Putamen (tissue), 1 donor: ENCODE data around the gene AMN.

ENCODE experiments used
- DNase-seq: peaks from one replicate; pipeline ENCODE4 v3.0.0-alpha.2; 2016; ENCODE audit warnings: low spot score

The AMN gene

DNA sequence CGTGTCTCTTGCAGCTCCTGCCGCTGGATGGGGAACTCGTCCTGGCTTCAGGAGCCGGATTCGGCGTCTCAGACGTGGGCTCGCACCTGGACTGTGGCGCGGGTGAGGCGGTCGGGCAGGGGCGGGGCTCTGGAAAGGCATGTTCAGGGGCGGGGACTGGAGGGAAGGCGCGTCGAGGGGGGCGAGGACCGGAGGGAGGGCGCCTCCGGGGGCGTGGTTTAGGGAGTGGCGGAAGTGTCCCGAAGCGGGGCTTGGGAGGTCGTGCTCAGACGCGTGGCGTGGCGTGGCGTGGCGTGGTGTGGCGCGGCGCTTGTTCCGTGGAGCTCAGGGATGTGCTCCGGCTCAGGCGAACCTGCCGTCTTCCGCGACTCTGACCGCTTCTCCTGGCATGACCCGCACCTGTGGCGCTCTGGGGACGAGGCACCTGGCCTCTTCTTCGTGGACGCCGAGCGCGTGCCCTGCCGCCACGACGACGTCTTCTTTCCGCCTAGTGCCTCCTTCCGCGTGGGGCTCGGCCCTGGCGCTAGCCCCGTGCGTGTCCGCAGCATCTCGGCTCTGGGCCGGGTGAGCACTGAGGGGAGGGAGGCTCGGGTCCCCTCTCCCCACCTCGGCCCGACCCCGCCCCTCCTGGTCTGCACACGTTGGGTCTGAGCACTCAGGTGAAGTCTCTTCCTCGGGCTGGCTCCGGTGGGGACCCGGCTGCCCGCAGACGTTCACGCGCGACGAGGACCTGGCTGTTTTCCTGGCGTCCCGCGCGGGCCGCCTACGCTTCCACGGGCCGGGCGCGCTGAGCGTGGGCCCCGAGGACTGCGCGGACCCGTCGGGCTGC is 6.2 kb downstream of the AMN start:
- no peak for DNase-seq

DNA sequence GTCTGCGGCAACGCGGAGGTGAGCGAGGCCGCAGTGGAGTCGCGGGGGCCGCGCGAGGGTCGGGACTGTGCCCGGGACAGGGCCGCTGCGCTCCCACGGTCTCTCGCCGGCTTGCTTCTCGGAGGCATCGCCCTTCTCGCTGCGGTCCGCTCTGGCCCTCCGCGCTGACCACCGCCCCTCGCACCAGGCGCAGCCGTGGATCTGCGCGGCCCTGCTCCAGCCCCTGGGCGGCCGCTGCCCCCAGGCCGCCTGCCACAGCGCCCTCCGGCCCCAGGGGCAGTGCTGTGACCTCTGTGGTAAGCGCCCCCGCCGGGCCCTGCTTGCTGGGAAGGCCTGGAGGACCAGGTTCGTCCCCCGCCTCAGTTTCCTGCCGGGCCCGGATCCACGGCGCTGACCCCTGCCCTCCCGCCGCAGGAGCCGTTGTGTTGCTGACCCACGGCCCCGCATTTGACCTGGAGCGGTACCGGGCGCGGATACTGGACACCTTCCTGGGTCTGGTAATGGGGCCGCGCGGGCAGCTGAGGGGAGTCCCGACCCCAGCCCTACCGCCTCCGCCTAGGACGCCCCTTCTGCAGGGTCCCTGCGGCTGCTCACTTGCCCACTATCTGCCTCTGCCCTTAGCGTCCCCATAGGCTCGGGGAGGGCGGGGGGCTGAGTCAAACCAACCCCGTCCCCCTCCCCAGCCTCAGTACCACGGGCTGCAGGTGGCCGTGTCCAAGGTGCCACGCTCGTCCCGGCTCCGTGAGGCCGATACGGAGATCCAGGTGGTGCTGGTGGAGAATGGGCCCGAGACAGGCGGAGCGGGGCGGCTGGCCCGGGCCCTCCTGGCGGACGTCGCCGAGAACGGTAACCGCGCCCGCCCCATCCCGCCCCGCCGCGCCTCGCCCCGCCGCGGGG is 7.0 kb downstream of the AMN start:
- DNase-seq: no peak

DNA sequence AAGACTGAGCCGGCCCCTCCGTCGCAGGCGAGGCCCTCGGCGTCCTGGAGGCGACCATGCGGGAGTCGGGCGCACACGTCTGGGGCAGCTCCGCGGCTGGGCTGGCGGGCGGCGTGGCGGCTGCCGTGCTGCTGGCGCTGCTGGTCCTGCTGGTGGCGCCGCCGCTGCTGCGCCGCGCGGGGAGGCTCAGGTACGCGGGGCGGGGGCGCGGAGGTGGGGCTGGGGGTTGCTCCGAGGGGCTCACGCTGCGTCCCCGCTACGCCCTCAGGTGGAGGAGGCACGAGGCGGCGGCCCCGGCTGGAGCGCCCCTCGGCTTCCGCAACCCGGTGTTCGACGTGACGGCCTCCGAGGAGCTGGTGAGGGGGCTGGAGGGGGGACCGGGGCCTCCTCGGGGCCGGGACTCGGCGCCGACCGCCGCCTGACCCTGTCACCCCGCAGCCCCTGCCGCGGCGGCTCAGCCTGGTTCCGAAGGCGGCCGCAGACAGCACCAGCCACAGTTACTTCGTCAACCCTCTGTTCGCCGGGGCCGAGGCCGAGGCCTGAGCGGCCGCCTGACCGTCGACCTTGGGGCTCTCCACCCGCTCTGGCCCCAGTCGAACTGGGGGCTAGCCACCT is 7.8 kb downstream of the AMN start:
- no peak for DNase-seq

DNA sequence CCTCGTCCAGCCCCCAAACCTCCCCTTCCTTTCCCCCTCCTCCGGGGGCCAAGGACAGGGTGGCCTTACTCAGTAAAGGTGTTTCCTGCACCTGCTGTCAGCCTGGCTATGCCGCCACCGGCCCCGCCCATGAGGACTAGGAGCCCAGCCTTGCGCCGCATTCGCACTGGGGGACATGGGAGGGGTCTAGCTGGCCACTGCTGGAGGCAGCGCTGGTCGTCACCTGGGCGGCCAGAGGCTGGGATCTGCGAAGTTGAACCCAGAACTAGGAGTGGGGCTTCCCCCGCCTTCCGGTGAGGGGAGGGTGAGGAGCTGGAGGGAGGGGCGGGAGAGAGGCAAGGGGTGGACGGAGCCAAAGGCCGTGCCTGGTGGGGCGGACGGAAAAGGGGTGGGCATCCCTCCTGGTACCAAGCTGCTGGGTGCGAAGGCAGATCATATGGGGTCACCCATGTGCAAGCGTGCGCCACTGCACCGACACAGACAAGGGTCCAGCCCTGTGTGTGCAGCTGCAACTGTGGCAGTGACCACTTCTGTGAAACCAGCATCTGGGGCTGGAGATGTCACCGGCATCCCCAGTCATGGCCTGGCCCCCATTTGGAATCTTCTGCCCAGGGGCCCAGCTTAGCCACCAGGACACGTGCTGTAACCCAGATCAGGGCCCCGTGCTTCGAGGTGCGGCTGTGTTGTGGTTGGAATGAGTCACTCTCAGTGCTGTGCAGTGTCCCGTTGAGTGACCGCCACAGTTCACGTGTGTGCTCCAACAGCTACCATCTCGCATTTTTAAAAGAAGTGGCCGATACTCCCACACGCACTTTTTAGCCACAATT is 8.5 kb downstream of the AMN start:
- DNase-seq: no peak

DNA sequence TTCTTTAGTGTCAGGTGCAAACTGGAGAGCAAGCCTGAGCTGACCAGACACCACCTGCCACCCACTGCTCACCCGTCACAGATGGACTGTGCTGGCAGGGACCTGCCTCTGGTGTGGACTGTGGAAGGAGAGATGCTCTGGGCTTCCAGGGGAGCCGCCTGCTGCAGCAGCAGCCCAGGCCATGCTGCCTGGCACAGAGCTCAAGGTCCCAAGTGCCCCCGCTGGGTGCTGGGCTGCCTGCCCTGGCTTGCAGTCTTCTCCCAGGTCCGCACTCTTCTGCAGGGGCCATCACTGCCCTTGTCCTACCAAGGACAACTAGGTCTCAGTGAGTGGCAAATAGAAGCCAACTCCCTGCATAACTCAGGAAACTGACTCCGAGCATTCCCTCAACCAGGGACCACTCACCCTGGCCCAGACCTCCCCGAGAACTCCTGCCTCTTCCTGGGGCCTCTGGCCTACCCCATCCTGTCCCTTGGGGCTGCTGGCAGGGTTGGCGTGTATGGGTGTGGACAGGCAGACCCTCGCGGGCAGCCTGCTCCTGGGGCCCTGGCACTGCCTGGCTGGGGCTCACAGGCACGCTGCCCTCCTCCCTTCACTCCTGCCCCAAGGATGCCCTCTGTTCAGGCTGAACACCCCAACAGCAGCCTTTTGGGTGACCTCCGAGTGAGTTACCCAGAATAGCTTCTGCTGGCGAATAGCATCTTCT is 9.3 kb downstream of the AMN start:
- DNase-seq: no peak

DNA sequence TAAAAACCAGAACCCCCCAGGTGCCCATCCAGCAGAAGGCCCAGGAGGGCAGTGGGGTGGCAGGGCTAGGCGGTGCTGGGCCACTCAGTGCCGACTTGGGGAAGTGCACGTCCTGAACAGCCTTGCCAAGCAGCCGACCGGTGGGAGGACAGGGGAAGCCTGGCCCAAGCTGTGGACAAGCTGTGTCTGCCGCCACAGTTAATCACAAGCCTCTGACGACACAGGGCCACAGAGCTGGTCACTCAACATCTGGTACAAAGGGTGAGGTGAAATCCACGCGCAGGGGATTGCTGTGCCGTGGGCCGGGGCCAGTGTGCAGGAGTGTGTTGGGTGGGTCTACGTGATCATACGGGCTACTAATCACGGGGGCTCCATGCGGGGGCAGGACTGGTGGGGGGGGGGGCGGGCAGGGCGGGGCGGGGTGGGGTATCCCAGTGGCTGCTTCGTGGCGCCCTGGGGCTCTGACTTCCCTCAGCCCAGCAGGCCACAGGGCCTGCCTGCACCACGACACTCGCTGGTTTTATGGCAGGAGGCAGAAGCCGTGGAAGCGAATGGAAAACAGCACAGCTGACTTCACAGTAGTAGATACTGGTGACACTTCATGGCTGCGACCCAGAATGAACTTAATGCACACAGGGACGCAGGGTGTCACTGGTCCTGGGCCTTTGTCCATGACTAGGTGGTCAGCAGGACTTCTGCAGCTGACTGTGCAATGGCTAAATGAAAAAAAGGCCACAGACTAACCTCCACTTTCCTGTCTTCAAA is 10.2 kb downstream of the AMN start:
- DNase-seq: no peak

DNA sequence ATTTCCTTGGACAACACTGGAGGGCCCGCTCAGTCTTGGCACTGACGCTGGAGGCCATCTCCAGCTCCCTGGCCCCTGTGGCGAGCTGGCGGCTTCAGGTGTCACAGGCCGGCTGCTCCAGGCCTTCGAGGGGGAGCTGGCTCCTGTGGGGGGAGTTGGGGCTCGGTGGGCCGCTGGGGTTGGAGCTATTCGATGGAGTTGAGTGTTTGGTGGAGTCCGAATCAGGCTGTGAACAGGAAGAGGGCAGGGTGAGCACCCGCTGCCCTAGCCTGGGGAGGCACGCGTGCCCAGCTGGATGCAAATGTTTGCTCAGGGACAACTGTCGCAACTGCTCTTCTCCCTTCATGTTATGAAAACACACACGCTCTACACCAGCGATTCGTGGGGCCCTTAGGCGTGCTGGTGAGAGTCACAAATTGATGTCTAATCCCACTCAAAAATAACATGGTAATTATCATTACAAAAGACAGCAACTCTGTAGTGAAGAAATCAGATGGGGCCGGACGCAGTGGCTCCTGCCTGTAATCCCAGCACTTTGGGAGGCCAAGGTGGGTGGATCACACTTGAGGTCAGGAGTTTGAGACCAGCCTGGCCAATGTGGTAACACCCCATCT is 11.3 kb downstream of the AMN start:
- DNase-seq: no peak

DNA sequence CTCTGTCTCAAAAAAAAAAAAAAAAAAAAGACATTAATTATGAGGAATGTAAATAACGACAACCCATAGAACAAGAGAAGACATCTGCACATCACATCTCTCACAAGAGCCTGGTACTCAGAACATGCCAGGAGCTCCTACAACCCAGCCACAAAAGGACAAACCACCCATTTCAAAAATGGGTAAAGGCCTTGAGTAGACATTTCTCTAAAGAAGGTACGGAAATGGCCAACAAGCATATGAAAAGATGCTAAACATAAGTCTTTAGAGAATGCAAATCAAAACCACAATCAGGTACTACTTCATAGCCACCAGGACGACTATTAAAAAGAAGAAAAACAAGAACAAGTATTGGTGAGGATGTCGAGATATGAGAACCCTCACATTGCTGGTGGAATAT is 13.3 kb downstream of the AMN start:
- DNase-seq: no peak

DNA sequence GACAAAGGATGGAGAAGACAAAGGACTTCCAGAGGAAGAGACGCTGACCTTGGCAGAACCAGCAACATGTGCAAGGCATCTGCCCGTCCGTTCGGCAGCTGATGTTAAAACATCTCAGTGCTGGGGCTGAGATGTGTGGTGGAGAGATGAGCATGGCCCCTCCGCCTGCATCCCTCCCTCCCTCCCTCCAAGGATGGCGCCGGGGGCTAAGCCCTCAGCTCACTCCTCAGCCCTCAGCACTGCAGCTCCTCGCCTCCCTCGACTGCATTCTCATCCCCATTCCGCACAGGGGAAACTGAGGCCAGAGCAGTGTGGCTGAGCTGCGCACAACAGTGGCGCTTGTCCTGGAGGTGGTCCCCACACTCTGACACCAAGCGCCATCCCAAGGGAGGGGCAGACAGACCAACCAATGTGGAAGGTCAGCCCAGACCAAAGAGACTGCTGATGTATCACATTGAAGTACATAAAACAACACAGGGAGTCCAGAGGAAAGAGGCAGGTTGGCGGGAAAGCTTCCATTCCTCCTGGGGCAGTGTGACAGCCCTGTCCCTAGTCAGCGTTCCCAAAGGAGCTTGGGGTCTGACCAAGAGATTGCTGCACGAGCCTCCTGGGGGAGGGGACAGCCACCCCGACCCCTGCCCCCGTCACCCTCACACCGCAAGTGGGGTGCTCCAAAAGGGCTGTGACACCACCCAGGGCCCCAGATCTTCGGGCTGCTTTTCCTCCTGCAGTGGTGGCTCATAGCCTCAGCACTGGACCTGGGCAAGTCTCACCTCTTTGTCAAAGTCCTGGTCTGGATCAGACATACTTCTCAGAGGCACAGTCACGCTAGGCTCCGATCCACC is 15.1 kb downstream of the AMN start:
- no peak for DNase-seq

DNA sequence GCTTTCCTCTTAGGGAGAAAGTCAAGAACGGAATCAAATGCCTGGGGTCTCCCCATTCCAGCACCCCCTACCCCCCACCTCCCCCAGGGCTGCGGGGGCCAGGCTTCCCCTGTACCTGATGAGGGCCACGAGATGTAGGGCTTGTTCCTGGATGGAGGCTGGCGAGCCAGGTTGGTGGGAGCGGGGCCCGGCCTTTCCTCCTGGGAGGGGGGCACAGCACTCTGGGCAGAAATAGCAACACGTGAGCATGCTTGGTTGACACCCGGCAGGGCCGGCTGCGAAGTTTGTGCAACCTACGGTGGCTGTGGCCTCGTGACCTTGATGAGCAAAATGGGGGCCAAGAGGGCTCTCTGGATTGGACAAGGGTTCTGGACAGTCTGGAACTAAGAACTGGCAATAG is 15.7 kb downstream of the AMN start:
- DNase-seq: no peak

DNA sequence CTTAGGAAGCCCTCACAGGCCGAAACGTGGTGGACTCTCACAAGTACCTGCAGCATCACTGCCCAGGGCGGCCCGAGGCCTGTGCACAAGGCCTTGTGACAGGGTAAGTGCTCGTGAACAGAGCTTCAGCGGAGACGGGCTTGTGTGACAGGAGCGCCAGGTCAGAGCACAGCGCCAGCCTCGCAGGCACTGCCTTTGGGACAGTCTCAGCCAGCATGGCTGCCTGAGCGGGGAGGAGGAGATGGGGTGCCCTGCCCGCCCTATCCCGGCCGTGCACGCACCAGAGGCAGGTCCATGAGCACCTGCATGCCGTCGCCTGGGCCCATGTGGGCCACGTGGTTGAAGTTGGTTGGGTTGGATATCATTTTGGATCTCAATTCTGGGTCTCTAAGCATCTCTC is 16.9 kb downstream of the AMN start:
- DNase-seq: no peak

DNA sequence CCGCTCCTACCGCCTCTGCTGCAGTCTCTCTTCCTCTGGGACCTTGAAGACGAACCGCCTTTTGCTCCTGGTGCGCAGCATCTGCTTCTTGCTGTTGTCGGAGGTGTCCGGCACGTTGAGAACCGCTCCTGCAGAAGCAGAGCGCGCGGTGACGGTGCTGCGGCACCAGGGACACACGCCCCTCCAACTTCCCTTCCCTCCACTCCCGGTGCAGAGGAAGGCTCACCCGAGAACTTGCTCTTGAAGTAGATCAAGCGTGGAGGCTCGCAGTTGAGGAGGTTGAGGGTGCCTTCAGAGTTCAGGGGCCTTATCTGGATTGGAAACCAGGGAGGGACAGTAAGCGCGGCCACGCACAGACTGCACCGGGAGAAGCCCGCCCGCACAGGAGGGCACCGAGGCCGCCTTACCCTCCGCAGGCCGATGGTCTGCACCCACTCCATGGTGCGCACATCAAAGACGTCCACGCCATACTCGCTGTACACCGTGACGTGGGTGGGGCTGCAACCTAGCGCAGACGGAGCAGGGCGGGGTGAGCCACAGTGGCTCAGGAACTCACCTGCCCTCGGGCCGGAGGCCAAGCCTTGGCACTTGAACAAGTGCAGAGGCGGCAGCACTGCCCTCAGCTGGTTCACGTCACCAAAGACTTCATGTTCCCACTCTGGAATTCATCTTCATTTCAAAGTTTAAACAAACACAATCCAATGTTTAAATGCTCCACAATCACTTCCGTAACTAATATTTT is 17.5 kb downstream of the AMN start:
- DNase-seq: no peak

DNA sequence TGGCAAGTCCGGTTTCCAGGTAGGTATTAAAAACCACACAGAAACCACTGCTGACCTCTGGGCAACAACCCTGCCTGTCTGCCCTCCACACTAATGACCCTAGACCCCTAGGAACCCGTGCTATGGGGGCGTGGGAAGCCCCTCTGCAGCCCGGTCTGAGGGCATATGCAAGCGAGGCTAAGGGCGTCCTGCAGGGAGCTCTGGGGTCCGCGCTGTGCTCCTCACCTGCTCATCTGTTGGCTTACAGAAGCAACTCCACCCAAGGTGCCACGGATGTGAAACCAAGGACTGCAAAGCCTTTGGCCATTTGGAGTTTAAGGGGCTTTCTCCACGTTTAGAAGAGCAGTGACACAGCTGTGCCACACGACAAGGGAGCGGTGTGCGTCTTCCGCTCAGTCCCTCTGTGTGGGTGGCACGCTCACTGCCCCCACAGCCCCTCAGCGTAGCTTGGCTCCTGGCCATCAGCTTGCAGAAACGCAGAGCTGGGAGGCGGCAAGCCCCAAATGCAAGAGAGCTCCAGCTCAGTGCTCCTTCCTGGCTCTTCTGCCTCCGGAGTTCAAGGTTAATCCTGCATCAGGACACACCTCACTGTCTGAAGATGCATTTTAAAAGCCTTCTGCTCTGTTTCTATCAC is 18.4 kb downstream of the AMN start:
- DNase-seq: peak; percentile 58

DNA sequence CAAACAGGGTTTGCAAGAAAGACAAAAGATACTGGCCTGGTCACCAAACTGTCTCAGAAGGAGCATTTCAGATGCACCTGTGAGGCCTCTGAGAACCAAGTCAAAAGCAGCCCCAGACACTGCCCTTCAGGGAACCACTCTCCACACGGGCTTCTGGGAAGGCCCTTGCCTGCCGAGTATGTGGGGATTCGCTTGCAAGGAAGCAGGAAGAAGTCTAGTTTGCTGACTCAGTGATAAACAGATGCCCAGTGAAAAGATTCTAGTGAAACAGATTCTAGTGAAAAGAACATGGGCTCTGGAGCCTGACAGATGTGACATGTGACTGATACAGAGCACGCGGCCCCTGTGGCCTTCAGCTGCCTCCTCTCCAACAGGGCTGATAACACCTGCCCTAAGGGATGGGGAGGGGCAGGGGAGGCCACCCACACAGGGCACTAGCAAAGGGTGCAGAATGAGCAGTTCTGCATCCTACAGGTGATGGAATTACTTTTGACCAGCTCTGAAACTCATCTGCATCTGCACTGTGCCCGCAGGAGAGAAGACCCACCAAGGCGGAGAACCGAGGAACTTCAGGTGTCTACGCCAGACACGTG is 19.1 kb downstream of the AMN start:
- DNase-seq: no peak

DNA sequence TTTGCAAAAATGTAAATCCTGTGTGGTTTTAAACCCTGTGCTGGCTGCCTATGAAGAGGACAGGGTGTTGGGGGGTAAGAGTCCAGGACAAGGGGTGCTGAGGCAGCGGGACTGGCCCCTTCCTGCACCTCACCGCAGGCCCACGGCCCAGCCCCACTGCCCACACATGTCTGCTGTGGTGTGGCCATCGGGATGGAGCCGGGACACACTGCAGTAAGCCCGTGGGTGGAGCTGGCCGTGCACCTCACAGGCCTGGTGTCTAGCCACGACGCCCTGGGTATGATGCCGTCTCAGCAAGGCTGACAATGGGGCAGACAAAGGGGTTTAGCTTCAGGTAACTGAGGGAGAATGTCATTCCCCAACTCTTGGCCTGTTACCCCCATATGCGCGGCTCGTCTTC is 19.6 kb downstream of the AMN start:
- DNase-seq: no peak

DNA sequence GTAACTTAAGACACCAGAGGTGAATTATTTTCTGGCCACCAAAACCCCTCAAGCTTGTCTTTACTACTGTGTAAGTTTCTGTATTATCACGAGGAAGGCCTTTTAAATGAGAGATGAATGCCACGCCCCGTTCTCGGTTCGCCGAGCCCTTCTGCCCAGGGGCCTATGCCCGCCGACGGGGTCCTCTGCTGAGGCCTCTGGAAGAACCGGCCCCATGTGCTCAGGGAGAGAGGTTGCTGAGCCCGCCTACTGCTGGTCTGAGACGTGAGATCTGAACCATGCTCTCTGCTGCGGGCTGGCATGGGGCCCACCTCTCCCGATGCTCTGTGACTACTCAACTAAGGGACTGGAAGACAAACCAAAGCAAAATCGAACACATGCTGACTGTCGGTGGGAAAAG is 21.0 kb downstream of the AMN start:
- DNase-seq: no peak

DNA sequence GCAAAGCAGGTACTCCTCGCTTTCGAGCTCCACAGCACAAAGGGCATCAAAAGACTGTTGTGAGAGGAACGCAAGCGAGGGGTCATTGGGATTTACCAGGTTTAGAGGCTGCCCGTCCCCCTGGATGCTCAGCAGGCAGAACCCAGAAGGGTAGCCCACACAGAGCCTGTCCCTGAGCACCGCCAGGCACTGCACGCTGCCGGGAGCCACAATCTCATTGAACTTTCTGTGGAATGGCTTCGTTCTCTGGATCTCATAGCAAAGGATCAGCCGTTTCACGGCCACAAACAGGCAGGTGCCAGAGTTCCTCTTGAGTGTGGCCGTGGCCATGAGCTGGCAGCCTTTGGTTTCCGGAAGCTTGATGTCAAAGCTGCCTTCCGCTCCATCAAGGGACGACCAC is 21.5 kb downstream of the AMN start:
- DNase-seq: no peak
